Measurements from ENCODE around the gene ZNF620.
"Not testable (repeated sequence)": the region's sequence is repeated elsewhere in the genome, so short reads cannot be mapped to it uniquely, and the experiment has no call there.

Gene ZNF620

GRCh38 chr3:40499952-40500351, 5.9 kb upstream of the ZNF620 start:
- in situ Hi-C loops (cut with MboI; ENCODE audit: low sequenced_read_pairs) = no loop called here

DNA sequence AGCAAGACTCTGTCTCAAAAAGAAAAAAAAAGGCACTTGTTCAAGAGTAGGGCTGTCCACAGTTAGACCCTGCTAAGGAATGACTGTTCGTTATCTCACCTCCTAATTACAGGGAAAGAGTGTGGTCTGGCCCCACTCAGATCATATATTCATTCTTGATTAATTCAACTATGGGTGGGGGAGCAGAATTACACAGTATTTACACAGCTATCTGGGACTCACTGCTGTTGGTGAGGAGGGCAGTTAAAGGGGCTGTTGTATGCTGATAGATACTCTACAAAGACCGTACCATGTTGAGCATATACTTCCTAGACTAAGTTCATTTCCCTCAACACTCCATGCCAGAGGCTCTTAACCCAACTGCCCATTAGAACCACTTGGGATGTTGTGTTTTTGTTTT, 3.8 kb upstream of the ZNF620 start:
- in situ Hi-C loops (cut with MboI; ENCODE audit: low sequenced_read_pairs) = no loop called here

DNA sequence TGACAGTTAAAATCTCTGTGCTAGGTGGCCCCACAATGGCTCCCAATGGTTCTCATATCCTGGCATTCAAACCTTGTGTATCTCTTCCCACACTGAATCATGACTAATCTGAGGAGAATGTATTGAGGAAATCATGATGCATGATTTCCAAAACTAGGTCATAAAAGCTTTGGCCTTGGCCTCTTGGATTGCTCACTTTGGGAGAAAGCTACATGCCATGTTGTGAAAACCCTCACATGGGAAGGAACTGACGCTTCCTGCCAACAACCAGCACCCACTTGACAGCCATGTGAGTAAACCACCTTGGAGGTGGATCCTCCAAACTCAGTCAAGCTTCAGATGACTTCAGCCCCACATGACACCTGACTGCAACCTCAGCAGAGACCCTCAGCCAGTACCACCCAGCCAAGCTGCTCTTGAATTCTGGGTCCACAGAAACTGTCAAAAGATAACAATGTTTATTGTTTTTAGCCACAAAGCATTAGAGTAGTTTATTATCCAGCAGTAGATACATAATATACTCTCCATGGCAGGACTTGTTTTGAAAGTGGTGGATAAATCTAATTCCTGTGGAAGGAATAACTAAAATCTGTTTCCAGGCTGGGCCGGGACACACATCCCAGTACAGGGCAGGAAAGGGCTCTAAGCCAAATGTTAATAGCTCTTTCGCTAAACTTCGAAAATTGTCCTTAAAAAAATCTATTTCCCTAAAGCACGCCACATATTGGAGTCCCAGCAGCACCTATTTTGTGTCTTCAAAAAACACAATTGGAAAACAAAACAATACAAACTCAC, 1.0 kb upstream of the ZNF620 start:
- in situ Hi-C loops (cut with MboI; ENCODE audit: low sequenced_read_pairs) = no loop called here

DNA sequence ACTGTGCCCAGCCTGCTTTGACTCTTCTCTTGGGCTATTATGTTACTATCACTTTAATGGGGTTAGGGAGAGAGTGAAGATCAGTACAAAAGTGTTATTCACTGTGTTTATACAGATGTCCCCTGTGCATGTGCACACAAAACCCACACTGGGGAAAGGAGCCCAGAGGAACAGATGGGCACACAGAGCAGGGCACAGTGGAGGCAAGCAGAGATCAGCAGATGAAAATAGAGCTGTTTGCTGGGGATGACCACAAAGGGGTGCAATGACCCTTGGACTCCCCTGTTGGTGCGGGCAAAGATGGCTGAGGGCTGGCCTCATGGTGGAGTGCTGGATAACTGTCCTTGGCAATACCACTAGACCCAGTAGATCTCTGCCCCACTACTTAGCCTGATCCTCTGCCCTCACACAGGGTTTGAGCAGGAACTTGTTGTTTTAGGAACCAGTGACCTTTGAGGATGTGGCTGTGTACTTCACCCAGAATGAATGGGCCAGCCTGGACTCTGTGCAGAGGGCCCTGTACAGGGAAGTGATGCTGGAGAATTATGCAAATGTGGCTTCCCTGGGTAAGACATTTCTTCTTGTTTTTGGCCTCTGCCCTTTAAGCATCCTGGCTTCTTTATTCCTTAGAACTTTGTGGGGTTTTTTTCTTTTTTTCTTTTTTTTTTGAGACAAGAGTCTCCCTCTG, 5.3 kb downstream of the ZNF620 start:
- in situ Hi-C loops (cut with MboI; ENCODE audit: low sequenced_read_pairs) = no loop called here

GRCh38 chr3:40516201-40516600, 10.4 kb downstream of the ZNF620 start:
- in situ Hi-C loops (cut with MboI; ENCODE audit: low sequenced_read_pairs) = no loop called here

- in situ Hi-C loops (cut with MboI; ENCODE audit: low sequenced_read_pairs) = no loop called here
Measured at GRCh38 chr3:40518067-40518466, 12.2 kb downstream of the ZNF620 start.

GRCh38 chr3:40518848-40519247, 13.0 kb downstream of the ZNF620 start:
- in situ Hi-C loops (cut with MboI; ENCODE audit: low sequenced_read_pairs) = no loop called here

- in situ Hi-C loops (cut with MboI; ENCODE audit: low sequenced_read_pairs) = no loop called here
Measured at GRCh38 chr3:40521254-40521653, 15.4 kb downstream of the ZNF620 start.

- in situ Hi-C loops (cut with MboI; ENCODE audit: low sequenced_read_pairs) = no loop called here
Measured at GRCh38 chr3:40523781-40524180, 17.9 kb downstream of the ZNF620 start.

DNA sequence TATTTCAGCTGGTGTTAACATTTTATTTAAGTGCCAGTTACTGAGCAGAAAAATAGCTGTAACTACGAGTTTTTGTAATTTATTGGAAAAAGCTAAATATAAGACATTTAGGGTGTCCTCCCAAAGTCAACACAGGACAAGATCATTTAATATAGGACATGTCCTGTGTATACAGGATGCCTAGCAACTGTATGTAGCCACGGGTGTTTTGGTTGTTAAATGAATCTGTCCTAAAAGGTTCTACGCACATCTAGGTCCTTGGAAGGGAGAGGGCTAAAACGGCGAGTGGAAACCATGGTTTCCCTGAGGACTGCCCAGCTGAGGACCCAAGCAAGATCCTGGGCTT, 18.4 kb downstream of the ZNF620 start:
- in situ Hi-C loops (cut with MboI; ENCODE audit: low sequenced_read_pairs) = no loop called here

DNA sequence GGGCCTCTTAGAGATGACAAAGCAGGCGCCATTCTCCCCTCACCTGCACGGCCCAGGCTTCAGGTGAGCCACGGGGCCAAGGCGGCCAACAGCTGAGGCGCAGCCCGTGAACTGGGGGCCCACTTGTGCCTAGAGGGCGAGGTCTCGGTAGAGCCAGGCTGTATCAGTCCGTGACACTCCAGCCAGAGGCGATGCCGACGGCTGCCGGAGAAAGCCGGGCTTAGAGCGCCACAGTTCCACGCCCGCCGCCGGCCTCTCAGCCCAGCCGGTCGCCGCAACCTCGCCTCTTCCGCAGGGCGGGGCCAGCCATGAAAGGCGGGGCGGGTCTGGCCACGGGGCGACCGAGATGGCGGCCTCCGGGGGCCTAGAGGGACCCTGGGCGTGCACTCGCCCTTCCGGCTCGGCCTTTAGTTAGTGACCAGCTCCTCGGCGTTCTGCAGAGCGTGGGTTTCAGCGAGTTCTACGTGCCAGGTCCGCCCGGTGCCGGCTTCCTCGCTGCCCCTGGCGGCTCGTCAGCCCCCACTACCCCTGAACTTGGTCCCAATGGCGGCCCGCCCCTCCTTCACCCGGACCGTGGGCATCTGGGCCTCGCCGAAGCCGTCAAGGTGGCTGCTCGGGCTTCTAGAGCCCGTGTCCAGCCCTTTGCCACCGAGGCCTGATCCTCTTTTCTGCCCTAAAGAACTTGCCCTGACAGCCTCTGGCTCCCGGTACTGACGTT, 18.9 kb downstream of the ZNF620 start, which contains the start of gene ZNF621:
TSS of gene ZNF621 (plus strand) at position 393 of the 718 bp plus-strand sequence. CDS start 881 bp downstream, outside the sequence.
- in situ Hi-C loops (cut with MboI; ENCODE audit: low sequenced_read_pairs) = no loop called here

DNA sequence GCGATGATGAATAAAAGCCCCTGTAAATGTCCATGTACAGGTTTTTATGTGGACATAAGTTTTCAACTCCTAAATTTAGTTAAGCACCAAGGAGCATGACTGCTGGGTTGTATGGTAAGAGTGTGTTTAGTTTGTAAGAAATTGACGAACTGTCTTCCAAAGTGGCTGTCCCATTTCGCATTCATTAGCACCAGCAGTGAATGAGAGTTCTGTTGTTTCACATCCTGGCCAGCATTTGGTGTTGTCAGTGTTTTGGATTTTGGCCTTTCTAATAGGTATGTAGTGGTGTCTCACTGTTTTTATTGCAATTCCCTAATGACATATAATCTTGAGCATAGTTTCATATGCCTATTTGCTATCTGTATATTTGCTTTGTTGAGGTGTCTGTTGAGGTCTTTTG, 22.6 kb downstream of the ZNF620 start:
- in situ Hi-C loops (cut with MboI; ENCODE audit: low sequenced_read_pairs) = no loop called here

DNA sequence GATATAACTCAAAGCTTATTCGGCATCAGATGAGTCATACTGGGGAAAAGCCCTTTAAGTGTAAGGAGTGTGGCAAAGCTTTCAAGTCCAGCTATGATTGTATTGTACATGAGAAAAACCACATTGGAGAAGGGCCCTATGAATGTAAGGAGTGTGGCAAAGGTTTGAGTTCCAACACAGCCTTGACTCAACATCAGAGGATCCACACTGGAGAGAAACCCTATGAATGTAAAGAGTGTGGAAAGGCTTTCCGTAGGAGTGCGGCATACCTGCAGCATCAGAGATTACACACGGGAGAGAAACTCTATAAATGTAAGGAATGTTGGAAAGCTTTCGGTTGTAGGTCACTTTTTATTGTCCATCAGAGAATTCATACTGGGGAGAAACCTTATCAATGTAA, 26.4 kb downstream of the ZNF620 start:
- in situ Hi-C loops (cut with MboI; ENCODE audit: low sequenced_read_pairs) = no loop called here

- in situ Hi-C loops (cut with MboI; ENCODE audit: low sequenced_read_pairs) = no loop called here
Measured at GRCh38 chr3:40534283-40534682, 28.4 kb downstream of the ZNF620 start.

DNA sequence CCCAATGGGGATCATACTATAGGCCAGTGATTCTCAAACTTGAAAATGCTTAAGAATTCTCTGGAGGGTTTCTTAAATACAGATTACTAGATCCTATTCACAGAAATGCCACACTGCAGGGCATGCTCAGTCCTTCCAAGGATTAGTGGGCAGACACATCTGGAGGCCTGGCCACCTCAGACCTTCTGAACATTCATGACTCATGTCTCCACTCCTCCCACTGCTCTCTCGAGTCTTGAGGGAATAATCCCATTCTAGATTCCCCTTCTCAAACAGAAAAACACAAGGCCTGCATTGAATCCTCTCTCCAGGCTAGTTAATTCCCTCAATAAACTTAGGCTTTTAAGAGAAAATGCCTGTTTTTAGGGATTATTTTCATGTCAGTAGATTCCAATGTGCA, 41.0 kb downstream of the ZNF620 start:
- in situ Hi-C loops (cut with MboI; ENCODE audit: low sequenced_read_pairs) = no loop called here

- in situ Hi-C loops (cut with MboI; ENCODE audit: low sequenced_read_pairs) = no loop called here
Measured at GRCh38 chr3:40550167-40550566, 44.3 kb downstream of the ZNF620 start.

GRCh38 chr3:40557575-40558161, 51.8 kb downstream of the ZNF620 start:
- in situ Hi-C loops (cut with MboI; ENCODE audit: low sequenced_read_pairs) = no loop called here

GRCh38 chr3:40562482-40562881, 56.6 kb downstream of the ZNF620 start:
- in situ Hi-C loops (cut with MboI; ENCODE audit: low sequenced_read_pairs) = not testable (repeated sequence)

- in situ Hi-C loops (cut with MboI; ENCODE audit: low sequenced_read_pairs) = not testable (repeated sequence)
Measured at GRCh38 chr3:40565629-40566028, 59.8 kb downstream of the ZNF620 start.

- in situ Hi-C loops (cut with MboI; ENCODE audit: low sequenced_read_pairs) = no loop called here
Measured at GRCh38 chr3:40566694-40567093, 60.9 kb downstream of the ZNF620 start.

Data from hTERT RPE-1 (cell line).